GM19351 (cell line): Measurements from ENCODE around the gene CACNA1I.

Experiments used
- ATAC-seq: cut with Tn5 transposase; IDR thresholded peaks from one replicate; pipeline ENCODE4 v1.9.1; 2021; ENCODE audit warnings: mild to moderate bottlenecking, moderate library complexity; ENCODE audit not compliant: unreplicated experiment

The CACNA1I gene

GRCh38 chr22:39567135-39567946 is 3.2 kb upstream of the CACNA1I start:
- no peak for ATAC-seq

GRCh38 chr22:39568278-39568981 is 2.1 kb upstream of the CACNA1I start:
- no peak for ATAC-seq

- ATAC-seq = no peak
Observed at GRCh38 chr22:39569066-39569465, 1.5 kb upstream of the CACNA1I start.

- no peak for ATAC-seq
Observed at GRCh38 chr22:39570226-39570625, 327 bp upstream of the CACNA1I start.

- no peak for ATAC-seq
Observed at GRCh38 chr22:39571538-39571937, 985 bp downstream of the CACNA1I start.

- ATAC-seq = no peak
Observed at GRCh38 chr22:39574779-39575551, 4.4 kb downstream of the CACNA1I start.

DNA sequence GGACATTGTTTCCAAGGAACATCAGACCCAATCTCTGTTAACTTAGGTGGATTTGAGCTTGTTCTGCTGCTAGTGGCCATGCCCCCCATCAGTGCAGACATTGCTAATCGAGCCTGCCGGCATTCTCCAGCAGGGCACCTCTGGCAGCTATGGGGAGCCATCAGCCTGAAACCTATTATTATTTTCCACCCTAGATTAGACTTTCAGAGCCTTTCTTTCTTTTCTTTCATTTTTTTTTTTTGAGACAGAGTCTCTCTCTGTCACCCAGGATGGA is 4.9 kb downstream of the CACNA1I start:
- ATAC-seq = no peak

DNA sequence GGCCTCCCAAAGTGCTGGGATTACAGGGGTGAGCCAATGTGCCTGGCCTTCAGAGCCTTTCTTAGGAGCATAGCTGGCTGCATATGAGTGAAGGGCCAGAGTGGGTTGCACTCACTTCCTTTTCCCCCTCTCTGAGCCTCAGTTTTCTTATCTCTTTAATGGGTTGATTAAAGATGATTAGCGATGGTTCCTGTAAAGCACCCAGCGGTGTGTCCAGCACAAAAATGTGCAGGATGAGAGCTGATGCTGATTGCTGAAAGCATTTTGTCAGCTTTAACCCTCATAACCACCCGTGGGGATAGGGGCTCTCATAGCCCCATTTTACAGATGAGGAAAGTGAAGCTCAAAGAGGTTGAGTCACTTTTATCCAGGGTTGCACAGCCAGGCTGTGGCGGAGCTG is 5.5 kb downstream of the CACNA1I start:
- no peak for ATAC-seq

DNA sequence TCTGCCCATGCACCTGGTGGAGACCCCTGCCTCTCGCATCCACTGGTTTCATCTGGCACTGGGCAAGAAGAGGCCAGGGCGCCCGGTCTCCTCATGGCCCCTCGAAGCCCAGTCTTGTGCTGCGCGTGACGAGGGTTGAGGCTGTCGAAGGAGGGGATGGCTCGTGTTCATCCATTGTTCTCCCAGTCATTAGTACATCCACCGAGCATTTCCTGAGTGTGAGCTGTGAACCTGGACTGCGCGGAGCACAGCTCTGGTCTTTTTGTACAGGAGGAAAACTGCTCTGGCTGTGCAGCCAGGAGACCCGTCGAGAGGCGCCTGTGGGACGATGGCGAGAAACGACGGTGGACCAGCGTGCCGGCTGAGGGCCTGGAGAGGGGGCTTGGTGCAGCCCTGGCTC is 6.8 kb downstream of the CACNA1I start:
- ATAC-seq = no peak

- no peak for ATAC-seq
Observed at GRCh38 chr22:39577900-39578299, 7.3 kb downstream of the CACNA1I start.

DNA sequence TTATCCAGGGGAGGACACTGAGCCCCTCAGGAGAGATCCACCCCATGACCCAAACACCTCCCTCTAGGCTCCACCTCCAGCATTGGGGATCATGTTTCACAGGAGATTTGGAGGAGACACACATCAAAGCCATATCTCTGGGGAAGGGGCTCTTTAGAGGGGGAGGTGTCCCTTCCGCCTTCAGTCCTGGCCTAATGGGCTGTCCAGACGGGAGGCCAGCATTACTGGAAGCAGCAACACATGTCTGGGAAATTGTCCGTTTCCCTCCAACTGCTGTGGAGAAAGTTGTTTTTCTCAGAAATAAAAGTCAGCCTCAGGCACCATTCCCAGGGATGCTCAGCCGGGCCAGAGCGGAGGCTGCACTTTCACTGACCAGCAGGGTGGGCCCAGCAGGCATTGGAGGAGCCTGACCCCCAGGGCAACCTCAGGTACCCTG is 9.5 kb downstream of the CACNA1I start:
- ATAC-seq = no peak

DNA sequence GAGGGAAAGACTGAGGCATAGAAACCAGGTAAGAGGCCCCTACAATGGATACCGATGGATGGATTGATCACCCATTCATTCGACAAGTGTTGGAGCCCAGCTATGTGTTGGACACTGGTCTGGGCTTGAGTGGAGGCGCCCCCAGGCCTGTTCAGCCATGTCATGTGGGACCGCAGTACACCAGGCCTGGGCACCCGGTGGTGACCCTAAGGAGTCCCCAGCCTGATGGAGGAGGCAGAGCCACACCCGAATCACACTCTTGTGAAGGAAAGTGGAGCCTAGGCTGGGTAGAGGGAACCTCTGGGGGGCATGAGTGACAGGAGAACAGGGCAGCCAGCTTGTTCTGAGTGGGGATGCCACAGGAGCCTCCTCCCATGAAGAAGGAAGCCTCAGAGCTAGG is 10.2 kb downstream of the CACNA1I start:
- no peak for ATAC-seq

DNA sequence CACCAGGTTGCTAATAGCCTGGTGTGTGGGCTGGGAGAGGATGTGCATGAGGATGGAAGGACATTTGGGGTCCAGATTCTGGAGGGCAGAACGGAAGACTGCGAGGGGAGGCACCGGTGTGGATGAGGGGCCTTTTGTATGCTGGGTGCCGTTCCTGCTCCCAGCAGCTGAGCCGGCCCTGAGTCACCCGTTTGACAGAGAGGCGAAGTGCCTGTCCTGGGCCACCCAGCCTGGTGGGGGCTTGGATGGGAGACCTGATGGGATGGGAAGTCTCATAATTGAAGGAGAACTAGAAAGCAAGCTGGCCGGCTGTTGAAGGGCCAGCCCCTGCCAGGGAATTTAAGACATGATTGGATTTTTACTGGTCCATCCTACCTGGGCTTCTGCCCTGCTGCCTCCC is 10.8 kb downstream of the CACNA1I start:
- ATAC-seq = no peak

GRCh38 chr22:39583066-39583667 is 12.6 kb downstream of the CACNA1I start:
- no peak for ATAC-seq

- ATAC-seq = no peak
Observed at GRCh38 chr22:39589875-39590274, 19.3 kb downstream of the CACNA1I start.

DNA sequence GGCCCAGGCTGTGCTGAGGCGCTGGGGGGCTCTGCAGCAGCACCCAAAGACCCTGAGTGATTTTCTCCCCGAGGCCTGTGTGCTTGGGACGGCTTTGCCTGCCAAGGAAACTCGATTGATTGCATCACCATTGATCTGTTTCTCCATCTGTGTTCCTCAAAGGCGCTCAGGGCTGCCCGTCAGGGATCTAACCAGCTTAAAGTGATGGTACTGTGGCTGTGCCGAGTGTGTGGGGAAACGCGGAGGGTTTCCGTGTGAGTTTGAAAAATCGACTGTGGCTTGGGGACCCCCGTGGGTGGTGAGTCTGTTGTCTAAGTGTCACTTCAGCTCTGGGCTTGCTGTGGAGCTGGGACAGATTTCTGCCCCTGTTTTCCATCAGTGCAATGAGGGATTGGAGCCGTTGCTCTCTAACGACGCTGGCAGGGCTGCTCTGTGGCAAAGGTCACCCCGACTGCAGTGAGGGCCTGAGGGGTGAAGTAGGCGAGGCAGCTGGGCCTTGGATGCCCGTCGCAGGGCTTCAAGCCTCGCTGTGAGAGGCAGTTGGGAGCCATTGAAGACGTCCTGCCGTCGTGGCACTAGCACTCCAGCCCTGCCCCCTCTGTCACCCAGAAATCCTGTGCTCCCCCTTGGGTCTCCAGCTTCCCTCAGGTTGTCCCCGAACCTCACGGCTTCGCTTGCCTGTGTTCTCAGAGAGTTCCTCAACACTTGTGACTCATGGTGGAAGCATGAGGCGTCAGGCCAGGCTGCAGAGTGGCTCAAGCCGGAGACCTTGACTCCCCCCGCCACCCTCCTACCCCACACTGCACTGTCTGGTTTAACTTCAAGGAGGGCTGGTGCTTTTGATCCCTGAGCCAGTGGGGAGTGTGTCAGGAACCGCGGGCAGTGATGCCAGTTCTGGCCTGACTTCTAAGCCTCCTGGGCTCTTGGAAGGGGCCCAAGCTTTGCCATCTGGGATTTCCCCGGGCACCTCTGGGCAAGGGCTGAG is 21.8 kb downstream of the CACNA1I start:
- ATAC-seq = no peak

GRCh38 chr22:39593066-39593930 is 22.7 kb downstream of the CACNA1I start:
- ATAC-seq = no peak

DNA sequence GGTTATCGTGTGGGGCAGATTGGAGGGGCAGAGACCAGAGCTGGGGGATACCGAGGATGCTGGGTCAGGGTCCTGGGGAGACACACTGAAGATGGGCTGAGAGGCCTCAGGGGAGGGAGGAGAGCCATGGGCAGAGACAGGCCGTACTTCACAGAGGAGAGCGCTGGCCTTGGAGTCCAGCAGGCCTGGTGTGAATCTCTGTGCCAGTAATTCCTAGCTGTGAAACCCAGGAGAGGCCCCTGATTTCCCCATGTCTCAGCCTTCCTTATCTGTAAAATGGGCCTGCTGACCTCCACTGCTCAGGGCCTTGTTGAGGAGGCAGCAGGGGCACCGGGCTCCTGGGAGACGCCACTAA is 23.4 kb downstream of the CACNA1I start:
- ATAC-seq = no peak

DNA sequence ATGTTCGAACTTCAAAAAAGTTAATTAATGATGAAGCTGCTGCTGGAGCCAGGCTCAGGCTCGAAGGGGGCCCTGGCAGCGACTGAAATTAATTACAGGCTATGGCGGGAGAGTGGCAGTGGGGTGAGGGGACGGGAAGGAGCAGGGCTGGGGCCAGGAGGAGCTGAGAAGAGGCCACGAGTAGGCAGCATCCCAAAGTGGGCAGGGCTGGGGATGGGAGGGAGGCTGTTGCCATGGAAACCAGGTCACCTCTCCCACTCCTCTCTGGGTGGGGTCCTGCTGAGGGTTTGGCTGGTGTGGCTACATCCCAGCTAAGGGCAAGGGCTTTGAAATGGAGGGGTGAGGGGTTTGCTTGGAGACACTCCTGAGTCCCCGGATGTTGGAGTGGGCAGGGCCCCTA is 23.9 kb downstream of the CACNA1I start:
- no peak for ATAC-seq
